Hepatocyte (in vitro differentiated cells): ENCODE results near the gene TCF4.
A peak's percentile ranks its signal among the peaks of the same experiment; 100 is the strongest.

Experiments
- EZH2 ChIP-seq: fragments of 200-600 bp; sonication (generic); IDR thresholded peaks from 2 replicates; pipeline ENCODE4 v1.6.1; 2016; ENCODE audit warnings: antibody characterized with exemption, mild to moderate bottlenecking, borderline replicate concordance
- EZH2phosphoT487 ChIP-seq: fragments of 200-600 bp; sonication (generic); IDR thresholded peaks from one replicate; pipeline ENCODE4 v1.6.1; 2018; ENCODE audit warnings: antibody characterized with exemption, mild to moderate bottlenecking, low read depth, moderate library complexity; ENCODE audit not compliant: unreplicated experiment, severe bottlenecking
- TF ChIP-seq, protein P1 (sequence below): fragments of 200-600 bp; sonication (generic); IDR thresholded peaks from 2 replicates; pipeline ENCODE4 v1.5.1; 2016; ENCODE audit warnings: antibody characterized with exemption, mild to moderate bottlenecking; ENCODE audit not compliant: poor library complexity

DNA sequence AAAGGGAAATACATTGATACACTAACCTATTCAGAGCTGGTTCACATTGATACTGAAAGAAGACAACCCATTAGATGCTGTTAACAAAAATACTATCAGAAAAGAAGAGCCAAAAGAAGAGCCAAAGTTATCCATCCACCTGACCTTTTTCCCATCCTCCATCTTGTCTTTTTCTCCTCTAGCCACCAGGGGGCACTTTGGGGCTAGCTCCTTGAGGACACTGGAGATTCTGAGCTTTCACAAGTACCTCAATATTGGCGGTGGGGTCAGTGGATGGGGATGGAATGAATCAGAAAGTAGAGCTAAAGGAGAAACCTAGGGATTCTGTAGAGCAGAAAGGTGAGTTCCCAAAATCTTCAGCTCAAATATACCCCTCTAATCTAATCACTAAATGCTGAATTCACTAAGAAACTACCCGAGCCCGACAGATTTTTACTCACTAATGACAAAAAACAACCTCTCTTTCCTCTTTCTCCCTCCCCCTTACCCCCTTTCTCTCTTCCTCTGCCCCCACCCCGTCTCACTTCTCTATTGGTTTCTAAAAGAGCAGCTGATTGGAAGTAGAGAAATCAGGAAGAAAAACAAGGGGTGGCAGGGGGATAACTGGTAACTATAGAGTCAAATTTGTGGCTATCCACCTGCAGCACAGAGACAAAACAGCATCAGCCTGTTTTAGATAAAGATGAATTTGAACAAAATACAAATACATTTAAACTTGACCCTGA lies 203.3 kb downstream of the TCF4 start:
- TF ChIP-seq, protein P1, sequence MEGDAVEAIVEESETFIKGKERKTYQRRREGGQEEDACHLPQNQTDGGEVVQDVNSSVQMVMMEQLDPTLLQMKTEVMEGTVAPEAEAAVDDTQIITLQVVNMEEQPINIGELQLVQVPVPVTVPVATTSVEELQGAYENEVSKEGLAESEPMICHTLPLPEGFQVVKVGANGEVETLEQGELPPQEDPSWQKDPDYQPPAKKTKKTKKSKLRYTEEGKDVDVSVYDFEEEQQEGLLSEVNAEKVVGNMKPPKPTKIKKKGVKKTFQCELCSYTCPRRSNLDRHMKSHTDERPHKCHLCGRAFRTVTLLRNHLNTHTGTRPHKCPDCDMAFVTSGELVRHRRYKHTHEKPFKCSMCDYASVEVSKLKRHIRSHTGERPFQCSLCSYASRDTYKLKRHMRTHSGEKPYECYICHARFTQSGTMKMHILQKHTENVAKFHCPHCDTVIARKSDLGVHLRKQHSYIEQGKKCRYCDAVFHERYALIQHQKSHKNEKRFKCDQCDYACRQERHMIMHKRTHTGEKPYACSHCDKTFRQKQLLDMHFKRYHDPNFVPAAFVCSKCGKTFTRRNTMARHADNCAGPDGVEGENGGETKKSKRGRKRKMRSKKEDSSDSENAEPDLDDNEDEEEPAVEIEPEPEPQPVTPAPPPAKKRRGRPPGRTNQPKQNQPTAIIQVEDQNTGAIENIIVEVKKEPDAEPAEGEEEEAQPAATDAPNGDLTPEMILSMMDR, result peak; percentile 44
- no peak for TF ChIP-seq EZH2
- TF ChIP-seq EZH2phosphoT487, result no peak
